ENCODE data around the gene NDUFS2. TPM values are rescaled to one million over a fixed set of nuclear protein-coding genes. Genes with fewer than 3 reads are reported as not detected.

The NDUFS2 gene
- total and polyA plus RNA-seq, 9 of the 15 experiments (the other 6 are each of a cell fraction or from before 2014, with no cell fraction given) = 70.0 to 176 (median 141) TPM

- no peak for TF ChIP-seq JUND (IDR thresholded peaks at IDR 0.05; ENCODE audit: borderline replicate concordance, low read depth, low read length)
- no peak for TF ChIP-seq JUND (tag; IDR thresholded peaks at IDR 0.05; ENCODE audit: borderline replicate concordance, low read depth, low read length)
- TF ChIP-seq CTBP1 (IDR thresholded peaks at IDR 0.05; ENCODE audit: borderline replicate concordance) = peak; percentile 80
- TF ChIP-seq POLR3G (IDR thresholded peaks at IDR 0.05; ENCODE audit: extremely low read depth, insufficient read length, insufficient replicate concordance) = no peak
- TF ChIP-seq RFX1 (IDR thresholded peaks at IDR 0.05) = peak; percentile 56
- TF ChIP-seq NR3C1 (CRISPR knock-in tag; IDR thresholded peaks at IDR 0.05) = no peak
- TF ChIP-seq, protein P1, sequence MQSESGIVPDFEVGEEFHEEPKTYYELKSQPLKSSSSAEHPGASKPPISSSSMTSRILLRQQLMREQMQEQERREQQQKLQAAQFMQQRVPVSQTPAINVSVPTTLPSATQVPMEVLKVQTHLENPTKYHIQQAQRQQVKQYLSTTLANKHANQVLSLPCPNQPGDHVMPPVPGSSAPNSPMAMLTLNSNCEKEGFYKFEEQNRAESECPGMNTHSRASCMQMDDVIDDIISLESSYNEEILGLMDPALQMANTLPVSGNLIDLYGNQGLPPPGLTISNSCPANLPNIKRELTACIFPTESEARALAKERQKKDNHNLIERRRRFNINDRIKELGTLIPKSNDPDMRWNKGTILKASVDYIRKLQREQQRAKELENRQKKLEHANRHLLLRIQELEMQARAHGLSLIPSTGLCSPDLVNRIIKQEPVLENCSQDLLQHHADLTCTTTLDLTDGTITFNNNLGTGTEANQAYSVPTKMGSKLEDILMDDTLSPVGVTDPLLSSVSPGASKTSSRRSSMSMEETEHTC (IDR thresholded peaks at IDR 0.05) = no peak
Observed at GRCh38 chr1:161241682-161242081, 39.5 kb downstream of the NDUFS2 start (continued).

- intact Hi-C loops (cut with micrococcal nuclease) (no loop called here), in situ Hi-C loops (cut with MboI) (no loop called here)
- Histone ChIP-seq H4K20me1 (replicated peaks; ENCODE audit: control insufficient read depth, insufficient read depth, low read length) (no peaks in the 10 kb centered on the region), H3K9me3 (replicated peaks; ENCODE audit: control insufficient read depth, insufficient read depth, low read depth, low read length) (no peaks in the 10 kb centered on the region), H3K9ac (ENCODE audit: insufficient read depth in 1 of 2, low read depth in 2 of 2, low read length in 2 of 2) (no peak overlapping the region), H3K36me3 (ENCODE audit: control insufficient read depth, insufficient read depth, low read length) (no peaks in the 10 kb centered on the region), H3K27me3 (ENCODE audit: control insufficient read depth in 2 of 2, insufficient read depth in 2 of 2, low read length in 2 of 2) (no peaks in the 10 kb centered on the region), H3K4me2 (ENCODE audit: insufficient read depth, low read length) (no peak overlapping the region), H3K9me1 (ENCODE audit: control insufficient read depth, insufficient read depth, low read length) (no peaks in the 10 kb centered on the region), H3K4me3 (no peak overlapping the region), H3K27ac (ENCODE audit: extremely low read depth, low read depth, low read length) (no peak overlapping the region), H3K79me2 (ENCODE audit: control insufficient read depth, insufficient read depth, low read length) (no peaks in the 10 kb centered on the region), H3K4me1 (replicated peaks in 1 of 2; ENCODE audit: control insufficient read depth in 2 of 2, insufficient read depth in 2 of 2, low read length in 2 of 2) (peaks cover 3 to 15% of the 10 kb centered on the region in 2 experiments; a peak in 4 of 5 replicates), H2AFZ (ENCODE audit: low read depth, low read length) (0 out of 2 replicates have a peak overlapping the region, but pooled peaks have one; percentile 41)
- CTCF ChIA-PET (ENCODE audit: low intra/inter-chr PET ratio) = no interaction called here
- FAIRE-seq (peak; percentile 42), ATAC-seq (peak; percentile 46; the same call in 2 of the 3 replicates), DNase-seq (ENCODE audit: extremely low read depth in 1 of 4, low spot score in 3 of 4) (peak in 1 of 4 experiments; percentile 11)
- WGBS (ENCODE audit: insufficient coverage, low coverage, missing lambda C conversion rate) = 0% methylated on average over 2 of the region's 2 CpGs
- BruUV-seq (replicated peaks) = no TSS peak
- POLR2A ChIA-PET = no interaction called here
- TF ChIP-seq ZFP36 (IDR thresholded peaks at IDR 0.05; ENCODE audit: low read depth, low read length, partially characterized antibody) = peak; percentile 19
- TF ChIP-seq, protein P2, sequence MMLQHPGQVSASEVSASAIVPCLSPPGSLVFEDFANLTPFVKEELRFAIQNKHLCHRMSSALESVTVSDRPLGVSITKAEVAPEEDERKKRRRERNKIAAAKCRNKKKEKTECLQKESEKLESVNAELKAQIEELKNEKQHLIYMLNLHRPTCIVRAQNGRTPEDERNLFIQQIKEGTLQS (IDR thresholded peaks at IDR 0.05) = peak; percentile 74
- TF ChIP-seq, protein P2 (CRISPR knock-in tag; conservative IDR thresholded peaks at IDR 0.05) = no peak
- TF ChIP-seq ZBTB17 (CRISPR knock-in tag; IDR thresholded peaks at IDR 0.05) = no peak
- TF ChIP-seq SUPT5H (IDR thresholded peaks at IDR 0.05) = no peak
- peak; percentile 59; the same call in 1 of the 2 replicates for TF ChIP-seq JUN (IDR thresholded peaks at IDR 0.05; ENCODE audit: borderline replicate concordance, low read depth, low read length)
- no peak for TF ChIP-seq JUN (CRISPR knock-in tag; IDR thresholded peaks at IDR 0.05; ENCODE audit: borderline replicate concordance)
- TF ChIP-seq FOSL1 (tag; conservative IDR thresholded peaks at IDR 0.05) = peak; percentile 85
- TF ChIP-seq, protein P3, sequence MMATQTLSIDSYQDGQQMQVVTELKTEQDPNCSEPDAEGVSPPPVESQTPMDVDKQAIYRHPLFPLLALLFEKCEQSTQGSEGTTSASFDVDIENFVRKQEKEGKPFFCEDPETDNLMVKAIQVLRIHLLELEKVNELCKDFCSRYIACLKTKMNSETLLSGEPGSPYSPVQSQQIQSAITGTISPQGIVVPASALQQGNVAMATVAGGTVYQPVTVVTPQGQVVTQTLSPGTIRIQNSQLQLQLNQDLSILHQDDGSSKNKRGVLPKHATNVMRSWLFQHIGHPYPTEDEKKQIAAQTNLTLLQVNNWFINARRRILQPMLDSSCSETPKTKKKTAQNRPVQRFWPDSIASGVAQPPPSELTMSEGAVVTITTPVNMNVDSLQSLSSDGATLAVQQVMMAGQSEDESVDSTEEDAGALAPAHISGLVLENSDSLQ (IDR thresholded peaks at IDR 0.05) = peak; percentile 19; the same call in 1 of the 2 replicates
Observed at GRCh38 chr1:161242313-161242712, 40.1 kb downstream of the NDUFS2 start.
